Endothelial cell of umbilical vein (primary cell): ENCODE data around the gene PGAM5. TPM values are rescaled to one million over a fixed set of nuclear protein-coding genes. Genes with fewer than 3 reads are reported as not detected.

Source experiments
- BruUV-seq: library from RNA; stranded (reverse); fragments of 400-500 nt; replicated peaks from 2 replicates; lab custom pipeline; 2021; lab: Mats Ljungman, UMichigan
- CTCF ChIA-PET: fragments of 300-600, 350-600 bp; sonication (Branson Sonifier 250); formaldehyde crosslinking; loops from one replicate; lab custom pipeline; 2021; ENCODE audit warnings: antibody characterized with exemption, inconsistent platforms; lab: Charles Lee
- POLR2A ChIA-PET: fragments of 300-600, 350-600 bp; sonication (Branson Sonifier 250); formaldehyde crosslinking; loops from one replicate; lab custom pipeline; 2021; ENCODE audit warnings: antibody characterized with exemption, inconsistent platforms; lab: Charles Lee
- DNase-seq: peaks from one replicate; pipeline ENCODE4 v3.0.0-alpha.2; 2011; ENCODE audit warnings: low read depth, low spot score
- FAIRE-seq: peaks from 2 replicates; lab custom pipeline; 2011; peaks lifted over from hg19 to GRCh38; lab: Jason Lieb, UNC
- H2AFZ ChIP-seq: 2 replicates; pipeline ENCODE4 v1.6.0; 2012; ENCODE audit warnings: low read depth, low read length, control low read depth, inconsistent platforms
- H3K27ac ChIP-seq: 2 replicates; pipeline ENCODE4 v1.5.1; 2011; ENCODE audit warnings: low read depth, mild to moderate bottlenecking, control low read depth, low read length, moderate library complexity; ENCODE audit not compliant: insufficient read depth
- H3K27me3 ChIP-seq, 2 experiments: 2 replicates each; pipeline versions ENCODE4 v1.6.0 to v1.6.1; 2011; ENCODE audit warnings: low read length in 2 of 2, mixed read lengths in 1 of 2; ENCODE audit not compliant: control insufficient read depth in 2 of 2, insufficient read depth in 2 of 2
- H3K36me3 ChIP-seq, 2 experiments: 2 replicates in 1 of 2; 3 replicates in 1 of 2; pipeline ENCODE4 v1.5.1; 2011; ENCODE audit warnings: low read length in 2 of 2, mild to moderate bottlenecking in 1 of 2, moderate library complexity in 1 of 2; ENCODE audit not compliant: control insufficient read depth in 2 of 2, insufficient read depth in 2 of 2; ENCODE audit errors: extremely low read depth in 1 of 2
- H3K4me1 ChIP-seq: 3 replicates; pipeline ENCODE4 v1.5.1; 2011; ENCODE audit warnings: mild to moderate bottlenecking, low read length; ENCODE audit not compliant: control insufficient read depth, insufficient read depth; ENCODE audit errors: extremely low read depth
- H3K4me2 ChIP-seq: 2 replicates; pipeline ENCODE4 v1.6.1; 2011; ENCODE audit warnings: low read length, control low read depth, mixed read lengths; ENCODE audit not compliant: insufficient read depth
- H3K4me3 ChIP-seq, 3 experiments: fragments of 200-600 bp in 1 of 3; sonication (generic), shearing (Covaris generic) in 1 of 3; replicated peaks in 1 of 3; 2 replicates each; pipeline ENCODE4 v1.5.1; 2011 to 2016; ENCODE audit warnings: control low read depth in 3 of 3, low read length in 3 of 3, mild to moderate bottlenecking in 2 of 3, inconsistent platforms in 1 of 3, low read depth in 1 of 3, moderate library complexity in 1 of 3; ENCODE audit not compliant: insufficient read depth in 1 of 3
- H3K79me2 ChIP-seq: 2 replicates; pipeline ENCODE4 v1.6.0; 2012; ENCODE audit warnings: low read length, inconsistent platforms; ENCODE audit not compliant: control insufficient read depth, insufficient read depth
- H3K9ac ChIP-seq: replicated peaks from 2 replicates; pipeline ENCODE3; 2011; ENCODE audit warnings: low read length, control low read depth; ENCODE audit not compliant: insufficient read depth; ENCODE audit errors: extremely low read depth
- H3K9me1 ChIP-seq: replicated peaks from 3 replicates; pipeline ENCODE4 v1.6.0; 2011; ENCODE audit warnings: mild to moderate bottlenecking, low read length; ENCODE audit not compliant: control insufficient read depth, insufficient read depth; ENCODE audit errors: extremely low read depth
- H3K9me3 ChIP-seq: replicated peaks from 2 replicates; pipeline ENCODE4 v1.5.1; 2012; ENCODE audit warnings: low read length, inconsistent platforms; ENCODE audit not compliant: control insufficient read depth, insufficient read depth
- H4K20me1 ChIP-seq: replicated peaks from 2 replicates; pipeline ENCODE3; 2011; ENCODE audit warnings: mild to moderate bottlenecking, low read length; ENCODE audit not compliant: control insufficient read depth, insufficient read depth; ENCODE audit errors: extremely low read depth
- EZH2 ChIP-seq: IDR thresholded peaks from 2 replicates; pipeline ENCODE4 v1.6.1; 2012; ENCODE audit warnings: borderline replicate concordance, low read depth, mild to moderate bottlenecking, moderate library complexity, low read length, inconsistent platforms; ENCODE audit not compliant: severe bottlenecking
- FOS ChIP-seq: IDR thresholded peaks from 2 replicates; pipeline ENCODE4 v1.6.1; 2011; ENCODE audit warnings: mild to moderate bottlenecking, low read length, moderate library complexity, borderline replicate concordance; ENCODE audit not compliant: insufficient read depth
- GATA2 ChIP-seq: IDR thresholded peaks from 2 replicates; pipeline ENCODE4 v1.7.0; 2011; ENCODE audit warnings: low read depth, mild to moderate bottlenecking, moderate library complexity, mixed read lengths, low read length; ENCODE audit not compliant: insufficient read length, insufficient read depth
- JUN ChIP-seq: IDR thresholded peaks from 2 replicates; pipeline ENCODE4 v1.6.1; 2011; ENCODE audit warnings: borderline replicate concordance, low read depth; ENCODE audit not compliant: insufficient read length, insufficient read depth
- MYC ChIP-seq: IDR thresholded peaks from one replicate; pipeline ENCODE4 v1.6.1; 2011; ENCODE audit warnings: mild to moderate bottlenecking, low read depth, low read length
- POLR2A ChIP-seq: IDR thresholded peaks from 2 replicates; pipeline ENCODE4 v1.6.1; 2012; ENCODE audit warnings: low read depth, mild to moderate bottlenecking, control low read depth, low read length
- POLR2AphosphoS5 ChIP-seq: IDR thresholded peaks from 2 replicates; pipeline ENCODE4 v1.6.1; 2012; ENCODE audit warnings: low read depth, mild to moderate bottlenecking, control low read depth, low read length, moderate library complexity; ENCODE audit not compliant: insufficient read depth
- dilution Hi-C: fragments of 300-500 bp; cut with MboI; formaldehyde crosslinking; loops from one replicate; pipeline ENCODE4 v1.15.0; 2019; ENCODE audit warnings: low sequenced_read_pairs; ENCODE audit not compliant: extremely low pct_ligation_motif_present
- intact Hi-C: fragments of 100-400 bp; cut with micrococcal nuclease; formaldehyde crosslinking; loops from one replicate; pipeline ENCODE4 v1.10.0; 2022
- polyA plus RNA-seq, 4 experiments: library from polyadenylated mRNA; depleted of rRNA in 3 of 4; stranded (reverse) in 3 of 4; unstranded in 1 of 4; fragments of >200 nt; gene quantifications; 2 replicates each; pipeline versions ENCODE4 v1.2.1 to v1.2.3, GENCODE V29; 2011 to 2012; ENCODE audit warnings: missing spikeins in 1 of 4
- total RNA-seq: library from RNA; stranded (reverse); gene quantifications from 2 replicates; pipeline ENCODE4 v1.2.3, GENCODE V29; 2021
- TF ChIP-seq, protein P1 (sequence below), 2 donors: IDR thresholded peaks; 1 replicate in 1 of 2; 2 replicates in 1 of 2; pipeline ENCODE4 v1.5.1; 2011; ENCODE audit warnings: low read length in 2 of 2, mild to moderate bottlenecking in 2 of 2, moderate library complexity in 2 of 2, control low read depth in 1 of 2, inconsistent platforms in 1 of 2, low read depth in 1 of 2; ENCODE audit not compliant: insufficient read depth in 1 of 2; ENCODE audit errors: extremely low read depth in 1 of 2
- TF ChIP-seq, protein P2 (sequence below): IDR thresholded peaks from 2 replicates; pipeline ENCODE4 v1.6.1; 2011; ENCODE audit not compliant: insufficient read depth, insufficient read length

The PGAM5 gene
- total and polyA plus RNA-seq, 2 donors (not counting 3 experiments of a cell fraction or from before 2014, with no cell fraction given): 23.1 to 52.8 TPM

DNA sequence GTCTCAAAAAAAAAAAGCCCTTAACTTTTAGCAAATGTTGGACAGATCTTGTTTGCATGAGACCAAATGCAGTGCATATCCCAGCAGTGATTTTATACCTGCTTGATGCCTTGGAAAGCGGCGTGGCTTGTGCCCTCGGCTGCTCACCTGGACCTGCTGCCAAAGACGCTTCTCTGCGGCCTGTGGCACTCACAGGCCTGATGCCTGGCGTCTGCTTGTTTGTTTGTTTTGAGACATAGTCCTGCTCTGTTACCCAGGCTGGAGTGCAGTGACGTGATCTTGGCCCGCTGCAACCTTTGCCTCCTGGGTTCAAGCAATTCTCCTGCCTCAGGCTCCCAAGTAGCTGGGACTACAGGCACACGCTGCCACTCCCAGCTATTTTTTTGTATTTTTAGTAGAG lies 5.2 kb downstream of the PGAM5 start:
- intact Hi-C loops (no loop called here), dilution Hi-C loops (no loop called here)
- no peaks in the 10 kb centered on the region for H4K20me1 ChIP-seq
- TF ChIP-seq JUN (no peak), MYC (no peak), FOS (no peak)
- no peak overlapping the region for H2AFZ ChIP-seq
- BruUV-seq: no TSS peak
- DNase-seq (no peak), FAIRE-seq (no peak)
- H3K36me3 ChIP-seq: peaks cover 4 to 36% of the 10 kb centered on the region in 2 experiments
- CTCF ChIA-PET: no interaction called here
- no peak overlapping the region for H3K9ac ChIP-seq
- no peaks in the 10 kb centered on the region for H3K27me3 ChIP-seq
- POLR2A ChIA-PET: no interaction called here
- H3K79me2 ChIP-seq: peaks cover 39% of the 10 kb centered on the region
- H3K4me1 ChIP-seq: peaks cover 5% of the 10 kb centered on the region
- no peak overlapping the region for H3K4me3 ChIP-seq
- no peaks in the 10 kb centered on the region for H3K9me3 ChIP-seq
- H3K4me2 ChIP-seq: no peak overlapping the region
- no peaks in the 10 kb centered on the region for H3K9me1 ChIP-seq
- no peak overlapping the region for H3K27ac ChIP-seq

DNA sequence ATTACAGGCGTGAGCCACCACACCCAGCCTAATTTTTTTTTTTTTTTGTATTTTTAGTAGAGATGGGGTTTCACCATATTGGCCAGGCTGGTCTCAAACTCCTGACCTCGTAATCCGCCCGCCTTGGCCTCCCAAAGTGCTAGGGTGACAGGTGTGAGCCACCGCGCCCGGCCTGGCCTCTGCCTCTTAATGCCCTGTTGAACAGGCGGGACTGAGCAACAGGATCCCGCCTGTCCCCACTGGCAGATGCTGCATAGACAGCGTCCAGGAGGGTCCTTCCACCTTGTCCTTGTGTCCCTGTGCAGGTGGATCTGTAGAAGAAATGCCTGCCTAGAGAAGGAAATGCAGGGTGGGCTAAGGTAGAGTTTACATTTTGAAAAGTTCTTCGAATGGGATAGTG lies 5.7 kb downstream of the PGAM5 start:
- CTCF ChIA-PET: no interaction called here
- Histone ChIP-seq H3K4me3 (no peak overlapping the region), H3K36me3 (peaks cover 7 to 39% of the 10 kb centered on the region in 2 experiments)

More for the DNA sequence above, 5.7 kb downstream of the PGAM5 start:
- H3K9ac ChIP-seq: no peak overlapping the region
- H2AFZ ChIP-seq: no peak overlapping the region
- FAIRE-seq (no peak), DNase-seq (no peak)
- TF ChIP-seq POLR2AphosphoS5 (no peak), POLR2A (no peak), MYC (no peak), JUN (no peak), GATA2 (no peak), FOS (no peak), EZH2 (no peak)
- TF ChIP-seq, protein P1, sequence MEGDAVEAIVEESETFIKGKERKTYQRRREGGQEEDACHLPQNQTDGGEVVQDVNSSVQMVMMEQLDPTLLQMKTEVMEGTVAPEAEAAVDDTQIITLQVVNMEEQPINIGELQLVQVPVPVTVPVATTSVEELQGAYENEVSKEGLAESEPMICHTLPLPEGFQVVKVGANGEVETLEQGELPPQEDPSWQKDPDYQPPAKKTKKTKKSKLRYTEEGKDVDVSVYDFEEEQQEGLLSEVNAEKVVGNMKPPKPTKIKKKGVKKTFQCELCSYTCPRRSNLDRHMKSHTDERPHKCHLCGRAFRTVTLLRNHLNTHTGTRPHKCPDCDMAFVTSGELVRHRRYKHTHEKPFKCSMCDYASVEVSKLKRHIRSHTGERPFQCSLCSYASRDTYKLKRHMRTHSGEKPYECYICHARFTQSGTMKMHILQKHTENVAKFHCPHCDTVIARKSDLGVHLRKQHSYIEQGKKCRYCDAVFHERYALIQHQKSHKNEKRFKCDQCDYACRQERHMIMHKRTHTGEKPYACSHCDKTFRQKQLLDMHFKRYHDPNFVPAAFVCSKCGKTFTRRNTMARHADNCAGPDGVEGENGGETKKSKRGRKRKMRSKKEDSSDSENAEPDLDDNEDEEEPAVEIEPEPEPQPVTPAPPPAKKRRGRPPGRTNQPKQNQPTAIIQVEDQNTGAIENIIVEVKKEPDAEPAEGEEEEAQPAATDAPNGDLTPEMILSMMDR (IDR thresholded peaks at IDR 0.05; ENCODE audit: extremely low read depth in 1 of 2, insufficient read depth in 1 of 2, low read depth in 1 of 2, low read length in 2 of 2): no peak
- TF ChIP-seq, protein P2, sequence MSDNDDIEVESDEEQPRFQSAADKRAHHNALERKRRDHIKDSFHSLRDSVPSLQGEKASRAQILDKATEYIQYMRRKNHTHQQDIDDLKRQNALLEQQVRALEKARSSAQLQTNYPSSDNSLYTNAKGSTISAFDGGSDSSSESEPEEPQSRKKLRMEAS: no peak
- no TSS peak for BruUV-seq
- POLR2A ChIA-PET: no interaction called here
- H3K4me1 ChIP-seq: peaks cover 5% of the 10 kb centered on the region
- no peaks in the 10 kb centered on the region for H3K9me1 ChIP-seq
- no peaks in the 10 kb centered on the region for H3K27me3 ChIP-seq
- H3K4me2 ChIP-seq: no peak overlapping the region
- H3K9me3 ChIP-seq: no peaks in the 10 kb centered on the region
- intact Hi-C loops (no loop called here), dilution Hi-C loops (no loop called here)
- peaks cover 34% of the 10 kb centered on the region for H3K79me2 ChIP-seq
- no peaks in the 10 kb centered on the region for H4K20me1 ChIP-seq
- H3K27ac ChIP-seq: no peak overlapping the region
